ENCODE data around the gene TSC1.

The TSC1 gene

GRCh38 chr9:132896906-132897305 is 47.5 kb downstream of the TSC1 start:
- no peak overlapping the region for H3K4me3 ChIP-seq (ENCODE audit: low read depth, low read length)
- no peak for DNase-seq
- in situ Hi-C loops (cut with HindIII; ENCODE audit: low pct_ligation_motif_present, low sequenced_read_pairs), result no loop called here
- H3K27me3 ChIP-seq (replicated peaks), result no peaks in the 10 kb centered on the region
- no peak for TF ChIP-seq CTCF (IDR thresholded peaks at IDR 0.05; ENCODE audit: low read depth, low read length, missing control alignments)
- no peak overlapping the region for H3K27ac ChIP-seq
- H3K36me3 ChIP-seq (replicated peaks), result peaks cover 49% of the 10 kb centered on the region

DNA sequence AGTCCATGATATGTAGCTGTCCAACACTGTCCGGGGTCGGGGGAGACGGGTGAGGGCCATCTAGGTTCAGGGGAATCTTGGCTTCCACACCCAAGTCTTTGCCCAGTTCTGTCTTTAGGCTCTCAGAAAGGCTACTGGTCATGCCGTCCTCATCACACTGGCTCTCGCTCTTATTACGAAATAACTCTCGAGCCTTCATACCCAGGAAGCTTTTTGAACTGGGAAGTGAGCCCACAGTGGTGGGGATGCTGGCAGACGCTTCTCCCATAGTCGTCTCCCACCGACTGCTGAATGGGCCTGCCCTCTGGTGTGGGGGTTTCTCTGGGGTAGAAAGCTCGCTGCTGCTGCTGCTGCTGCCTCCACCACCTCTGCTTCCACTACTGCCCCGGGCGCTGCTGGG is 48.2 kb downstream of the TSC1 start:
- Histone ChIP-seq H3K27ac (no peak overlapping the region), H3K4me3 (ENCODE audit: low read depth, low read length) (no peak overlapping the region), H3K27me3 (replicated peaks) (no peaks in the 10 kb centered on the region), H3K36me3 (replicated peaks) (peaks cover 47% of the 10 kb centered on the region)
- TF ChIP-seq CTCF (IDR thresholded peaks at IDR 0.05; ENCODE audit: low read depth, low read length, missing control alignments), result no peak
- no peak for DNase-seq
- in situ Hi-C loops (cut with HindIII; ENCODE audit: low pct_ligation_motif_present, low sequenced_read_pairs), result no loop called here

DNA sequence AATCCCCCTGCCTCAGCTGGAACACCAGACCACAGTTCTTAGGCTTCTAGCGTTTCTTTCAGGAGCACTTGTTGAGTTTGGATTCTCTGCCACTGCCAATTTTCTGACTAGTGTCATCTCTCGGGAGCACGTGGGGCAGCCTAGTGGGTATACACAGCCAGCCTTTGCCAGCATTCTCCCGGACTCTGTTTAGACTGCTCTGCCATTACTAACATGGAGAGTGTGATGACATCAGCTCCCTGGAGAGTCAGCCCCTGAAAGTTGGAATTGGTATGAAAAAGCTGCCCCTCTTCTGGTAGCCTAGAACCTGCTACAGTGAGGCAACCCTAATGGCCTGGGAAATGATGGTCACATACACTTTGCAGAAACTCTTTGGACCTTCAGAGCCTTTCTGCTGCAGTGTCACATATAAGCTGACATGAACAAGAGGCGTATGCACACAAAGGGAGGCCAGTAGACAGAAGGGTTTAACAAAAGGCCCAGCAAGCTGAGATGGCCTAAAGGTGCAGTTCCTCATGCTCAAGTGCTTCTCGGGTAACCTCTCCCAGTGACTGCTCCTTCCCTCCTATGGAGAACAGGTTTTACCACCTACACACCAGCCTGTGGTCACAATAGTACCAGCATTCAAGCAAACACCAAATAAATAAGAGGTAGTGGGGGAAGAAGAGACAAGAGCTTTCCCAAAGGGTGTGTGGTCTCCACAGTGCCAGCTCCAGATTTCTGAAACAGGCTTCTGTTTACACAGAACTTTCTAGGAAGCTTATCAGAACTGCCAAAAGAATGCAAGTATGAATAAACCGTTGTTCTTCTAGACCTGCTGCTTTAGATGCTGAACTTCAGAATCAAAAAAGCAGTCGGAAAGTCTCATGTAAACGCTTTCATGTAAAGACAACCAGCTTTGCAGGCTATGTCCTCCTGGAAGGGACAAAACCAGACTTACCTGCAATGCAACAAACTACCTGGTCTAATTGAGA is 49.3 kb downstream of the TSC1 start:
- in situ Hi-C loops (cut with HindIII; ENCODE audit: low pct_ligation_motif_present, low sequenced_read_pairs), result no loop called here
- TF ChIP-seq CTCF (IDR thresholded peaks at IDR 0.05; ENCODE audit: low read depth, low read length, missing control alignments), result no peak
- peaks cover 36% of the 10 kb centered on the region for H3K36me3 ChIP-seq (replicated peaks)

GRCh38 chr9:132894346-132894745 is 50.1 kb downstream of the TSC1 start:
- no peaks in the 10 kb centered on the region for H3K27me3 ChIP-seq (replicated peaks)
- peaks cover 28% of the 10 kb centered on the region for H3K36me3 ChIP-seq (replicated peaks)
- no peak overlapping the region for H3K4me3 ChIP-seq (ENCODE audit: low read depth, low read length)
- in situ Hi-C loops (cut with HindIII; ENCODE audit: low pct_ligation_motif_present, low sequenced_read_pairs), result no loop called here
- no peak for DNase-seq
- H3K27ac ChIP-seq, result no peak overlapping the region
- TF ChIP-seq CTCF (IDR thresholded peaks at IDR 0.05; ENCODE audit: low read depth, low read length, missing control alignments), result no peak

More for the DNA sequence above, 49.3 kb downstream of the TSC1 start:
- Histone ChIP-seq H3K27me3 (replicated peaks) (no peaks in the 10 kb centered on the region), H3K4me3 (ENCODE audit: low read depth, low read length) (no peak overlapping the region), H3K27ac (no peak overlapping the region)
- DNase-seq, result no peak

DNA sequence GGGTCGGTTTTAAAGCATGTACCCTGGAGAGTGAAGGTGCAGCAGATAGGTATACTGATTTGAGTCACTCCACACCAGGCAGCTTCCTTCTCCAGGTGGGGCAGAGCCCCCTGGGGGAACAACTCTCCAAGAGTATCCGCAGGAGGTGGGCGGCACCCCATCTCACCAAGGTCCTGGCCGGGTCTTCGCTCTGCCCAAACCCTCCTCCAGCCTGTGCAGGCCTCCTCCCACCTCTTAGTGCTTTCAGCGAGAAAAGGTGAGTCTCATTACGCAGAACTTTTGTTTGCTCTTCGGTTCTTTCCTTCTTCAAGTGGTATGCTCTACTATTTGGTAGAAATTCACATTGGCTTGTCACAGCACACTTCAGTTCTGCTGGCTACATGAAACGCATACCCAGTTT is 52.0 kb downstream of the TSC1 start:
- DNase-seq, result no peak
- H3K27me3 ChIP-seq (replicated peaks), result no peaks in the 10 kb centered on the region
- no peak overlapping the region for H3K27ac ChIP-seq
- in situ Hi-C loops (cut with HindIII; ENCODE audit: low pct_ligation_motif_present, low sequenced_read_pairs), result no loop called here
- H3K36me3 ChIP-seq (replicated peaks), result peaks cover 19% of the 10 kb centered on the region
- TF ChIP-seq CTCF (IDR thresholded peaks at IDR 0.05; ENCODE audit: low read depth, low read length, missing control alignments), result no peak
- no peak overlapping the region for H3K4me3 ChIP-seq (ENCODE audit: low read depth, low read length)
